ENCODE measurements around the gene LRCH1.

The LRCH1 gene

DNA sequence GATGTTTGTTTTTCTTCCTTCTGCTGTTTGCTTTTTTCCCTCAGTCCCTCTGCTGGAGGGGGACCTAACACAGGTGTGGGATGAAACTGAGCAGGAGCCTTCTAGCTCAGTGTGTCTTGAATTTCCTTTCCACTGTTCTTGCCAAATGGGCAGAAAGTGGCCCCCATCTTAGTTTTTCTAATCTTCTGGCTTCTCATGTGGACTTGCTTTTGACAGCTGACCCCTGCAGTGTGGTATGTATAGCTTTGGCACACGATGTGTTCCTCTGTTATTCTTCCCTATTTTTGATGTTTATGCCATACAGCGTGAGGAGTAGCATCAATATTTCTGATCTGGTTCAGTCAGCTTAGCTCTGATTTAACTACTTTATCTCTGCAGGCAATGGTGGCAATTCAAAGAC is 8.3 kb downstream of the LRCH1 start:
- no peak for DNase-seq (ENCODE audit: low read depth in 1 of 2, low spot score in 1 of 2)

DNA sequence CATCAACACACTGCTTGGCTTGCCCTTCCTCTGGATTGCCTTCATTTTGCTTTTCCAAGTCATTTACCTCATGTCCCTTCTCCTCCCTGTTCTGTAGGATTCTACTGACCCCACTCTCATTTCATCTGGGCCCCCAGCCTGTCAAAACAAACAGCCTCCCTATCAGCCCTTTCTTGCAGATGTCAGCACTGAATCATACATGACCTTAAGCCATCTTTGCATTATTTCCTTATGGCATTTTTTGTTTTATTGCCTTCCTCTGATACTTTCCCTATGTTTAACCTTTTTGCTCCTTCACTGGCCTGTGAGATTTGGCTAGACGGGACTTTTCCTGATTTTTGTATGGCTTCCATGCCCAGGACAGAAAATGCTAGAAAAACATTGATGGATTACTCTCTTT is 8.7 kb downstream of the LRCH1 start:
- no peak for DNase-seq (ENCODE audit: low read depth in 1 of 2, low spot score in 1 of 2)

DNA sequence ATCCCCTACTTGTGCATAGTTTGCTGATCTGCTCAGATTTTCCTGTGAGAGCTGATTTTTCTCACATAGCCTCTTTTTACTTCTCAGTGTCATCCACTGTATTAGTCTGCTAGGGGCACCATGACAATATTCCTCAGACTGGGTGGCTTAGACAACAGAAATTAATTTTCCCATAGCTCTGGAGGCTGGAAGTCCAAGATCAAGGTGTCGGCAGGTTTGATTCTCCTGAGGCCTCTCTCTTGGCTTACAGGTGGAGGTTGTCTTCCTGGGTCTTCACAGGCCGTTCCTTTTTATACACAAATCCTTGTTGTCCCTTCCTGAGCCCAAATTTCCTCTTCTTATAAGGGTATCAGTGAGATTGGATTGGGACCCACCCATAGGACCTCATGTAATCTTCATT is 9.2 kb downstream of the LRCH1 start:
- no peak for DNase-seq (ENCODE audit: low read depth in 1 of 2, low spot score in 1 of 2)

DNA sequence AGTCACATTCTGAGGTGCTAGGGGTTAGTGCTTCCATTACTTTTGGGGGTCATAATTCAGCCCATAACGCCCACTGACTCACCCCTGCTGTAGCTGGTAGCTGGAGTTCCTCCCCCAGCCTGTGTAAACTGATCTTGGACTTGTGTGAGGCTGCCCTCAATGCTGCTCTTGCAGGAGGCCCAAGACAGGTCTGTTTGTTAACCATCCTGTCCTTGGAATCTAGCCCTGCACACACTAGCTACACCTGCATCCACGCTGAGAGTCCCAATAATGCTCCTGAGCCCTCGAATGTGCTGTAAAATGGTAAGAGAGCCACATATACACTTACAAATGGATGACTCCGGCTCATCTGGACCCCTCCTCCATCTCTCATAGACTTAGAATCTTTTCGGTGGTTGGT is 9.6 kb downstream of the LRCH1 start:
- no peak for DNase-seq (ENCODE audit: low read depth in 1 of 2, low spot score in 1 of 2)

DNA sequence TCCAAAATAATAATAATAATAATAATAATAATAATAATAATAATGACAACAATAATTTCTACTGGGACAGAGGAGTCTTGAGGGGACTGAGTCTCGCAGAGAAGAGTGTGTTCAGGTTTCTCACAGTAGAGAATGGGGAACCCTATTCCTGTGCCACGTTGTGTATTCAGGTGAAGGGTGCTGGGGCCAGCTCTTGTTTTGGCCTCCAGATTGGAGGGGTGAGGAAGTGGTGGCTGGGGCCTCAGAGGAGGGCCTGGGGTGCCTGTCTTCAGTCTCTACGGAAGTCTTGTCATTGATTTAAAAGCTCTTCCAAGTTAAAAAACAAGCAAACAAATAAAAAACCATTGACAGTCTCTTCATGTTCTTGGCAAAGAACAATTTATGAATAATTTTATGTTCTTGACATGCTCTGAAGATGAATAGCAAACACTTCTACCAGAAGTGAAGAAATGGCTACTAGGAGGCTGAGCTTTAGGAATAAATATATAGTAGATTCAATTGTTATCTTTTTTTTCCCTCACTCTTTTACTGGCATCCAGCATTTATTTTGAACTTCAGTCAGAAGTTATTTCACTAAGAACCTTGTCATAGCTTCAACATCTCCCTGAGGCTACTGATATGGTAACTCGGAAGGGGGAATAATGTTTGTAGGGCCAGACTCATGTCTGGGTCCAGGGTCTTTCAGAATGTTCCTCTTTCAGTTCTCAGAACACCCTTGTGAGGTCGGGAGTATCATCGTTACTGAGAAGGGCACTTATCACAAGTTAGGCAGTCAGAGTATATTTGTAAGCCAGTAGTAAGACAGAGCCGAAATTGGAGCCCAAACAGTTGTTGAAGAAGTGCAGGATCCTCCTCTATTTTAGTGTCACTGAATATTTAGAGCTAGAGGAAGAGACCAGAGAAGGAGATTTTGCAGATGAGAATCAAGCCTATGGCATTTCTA is 13.1 kb downstream of the LRCH1 start:
- DNase-seq (ENCODE audit: low read depth in 1 of 2, low spot score in 1 of 2), result no peak

DNA sequence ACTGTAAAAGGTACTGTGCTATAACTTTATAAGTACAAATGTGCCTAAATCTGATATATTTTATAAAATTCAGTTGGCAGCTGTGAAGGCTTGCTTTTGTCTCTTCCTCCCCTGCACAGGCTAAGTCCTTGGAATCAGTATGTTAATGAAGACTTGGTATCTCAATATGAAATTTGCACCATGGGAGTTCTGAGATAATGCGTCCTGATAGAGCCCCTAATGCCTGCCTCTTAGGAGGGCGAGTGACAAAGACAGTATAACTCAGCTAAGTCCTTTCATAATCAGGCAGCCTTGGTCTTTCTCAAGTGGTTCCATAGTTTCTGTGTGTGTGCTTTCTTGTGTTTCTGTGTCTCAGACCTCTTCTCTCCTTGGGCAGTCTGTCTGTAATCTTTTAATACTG is 14.7 kb downstream of the LRCH1 start:
- DNase-seq (ENCODE audit: low read depth in 1 of 2, low spot score in 1 of 2), result no peak

DNA sequence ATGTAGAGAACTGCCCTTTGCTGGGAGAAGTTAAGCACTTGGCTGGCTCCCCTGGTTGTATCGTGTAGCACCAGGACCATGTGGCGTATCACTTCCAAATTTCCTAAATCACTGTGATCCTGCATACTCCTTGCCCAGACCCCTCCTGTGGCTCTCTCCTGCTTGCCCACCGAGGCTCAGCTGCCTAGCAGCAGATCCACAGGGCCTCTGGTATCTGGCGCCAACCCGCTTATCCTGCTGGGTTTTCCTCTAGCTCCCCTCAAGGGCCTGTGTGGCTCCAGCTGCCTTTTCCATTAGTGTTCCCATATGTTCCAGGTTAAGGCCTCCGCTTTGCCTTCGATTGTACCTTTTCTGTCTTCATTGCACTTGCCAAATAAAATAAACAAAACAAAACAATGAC is 16.5 kb downstream of the LRCH1 start:
- no peak for DNase-seq (ENCODE audit: low read depth in 1 of 2, low spot score in 1 of 2)

DNA sequence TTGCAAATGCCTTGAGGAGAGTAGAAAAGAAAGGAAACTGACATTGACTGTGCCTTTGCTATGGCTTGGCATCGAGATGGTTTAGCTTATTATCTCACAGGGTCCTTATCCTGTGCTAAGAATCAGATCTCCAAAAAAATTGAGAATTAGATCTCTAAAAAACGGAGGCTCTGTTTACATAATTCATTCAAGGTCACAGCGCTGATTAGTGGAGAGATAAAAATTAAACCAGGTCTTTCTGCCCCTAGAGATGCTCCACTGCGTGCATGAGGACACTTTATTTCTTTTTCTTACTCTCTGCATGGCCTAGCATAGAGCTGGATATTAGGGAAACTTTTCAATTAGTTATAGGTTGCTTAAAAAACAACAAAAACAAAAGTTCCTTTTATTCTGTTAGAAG is 17.3 kb downstream of the LRCH1 start:
- no peak for DNase-seq (ENCODE audit: low read depth in 1 of 2, low spot score in 1 of 2)

DNA sequence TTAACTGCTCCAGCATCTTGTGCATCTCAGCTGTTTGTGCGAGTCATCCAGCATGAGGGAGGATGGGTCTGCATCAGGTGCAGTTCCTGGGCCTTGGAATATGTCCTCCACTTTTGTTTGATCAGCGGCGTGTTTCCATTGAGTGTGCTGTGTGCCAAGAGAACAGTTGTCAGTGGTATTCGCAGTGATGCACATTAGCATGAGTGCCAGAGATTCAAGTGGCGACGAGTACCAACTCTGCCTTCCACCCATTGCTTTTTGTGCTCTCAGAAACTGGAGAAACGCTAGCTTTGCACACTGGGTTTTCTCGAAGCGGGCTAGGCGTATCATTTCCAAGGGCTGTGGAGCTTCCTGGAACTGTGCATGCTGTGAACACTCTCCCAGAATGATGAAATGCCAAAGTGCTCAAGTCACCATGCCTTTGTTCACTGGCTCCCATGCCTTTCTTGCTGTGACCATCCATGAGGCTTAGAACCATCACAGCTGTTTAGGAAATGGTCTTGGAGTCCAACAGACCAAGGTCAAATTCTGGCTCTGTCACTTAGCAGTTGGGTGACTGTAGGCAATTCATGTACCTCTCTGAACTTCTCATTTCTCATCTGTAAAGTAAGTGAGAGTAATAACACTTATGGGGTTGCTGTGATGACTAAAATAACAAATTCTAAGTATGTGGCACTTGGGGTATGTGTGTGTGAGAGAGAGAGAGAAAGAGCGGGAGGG is 18.4 kb downstream of the LRCH1 start:
- no peak for DNase-seq (ENCODE audit: low read depth in 1 of 2, low spot score in 1 of 2)

DNA sequence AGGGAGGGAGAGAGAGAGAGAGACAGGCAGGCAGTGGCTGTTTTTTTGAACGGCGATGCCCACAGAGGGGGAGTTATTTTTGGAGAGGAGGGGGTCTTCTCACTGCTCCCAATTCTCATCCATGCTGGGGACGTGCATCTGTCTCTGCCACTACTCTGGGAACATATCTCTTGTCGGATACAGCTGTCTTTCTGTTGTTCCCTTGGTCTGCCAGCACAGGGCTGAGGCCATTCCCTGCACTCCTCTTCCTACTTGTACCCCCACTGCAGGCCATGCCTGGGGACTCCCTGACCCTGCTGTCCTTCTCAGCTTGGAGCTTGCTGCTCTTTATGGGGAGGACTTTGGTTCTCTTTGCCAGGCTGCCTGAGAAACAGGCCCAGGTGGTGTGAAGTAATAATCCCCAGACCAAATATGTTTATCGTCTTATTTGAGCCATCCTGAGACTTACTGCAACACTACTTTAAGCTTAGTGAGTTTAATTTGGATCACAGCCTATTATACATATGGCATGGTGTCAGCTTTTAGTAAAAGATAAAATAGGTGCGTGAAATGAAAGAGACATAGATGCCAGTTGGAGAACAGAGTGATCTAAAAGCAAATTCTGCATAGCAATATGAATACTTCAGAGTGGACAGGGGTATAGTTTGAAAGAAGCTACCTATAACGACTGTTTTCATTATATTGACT is 19.1 kb downstream of the LRCH1 start:
- no peak for DNase-seq (ENCODE audit: low read depth in 1 of 2, low spot score in 1 of 2)

DNA sequence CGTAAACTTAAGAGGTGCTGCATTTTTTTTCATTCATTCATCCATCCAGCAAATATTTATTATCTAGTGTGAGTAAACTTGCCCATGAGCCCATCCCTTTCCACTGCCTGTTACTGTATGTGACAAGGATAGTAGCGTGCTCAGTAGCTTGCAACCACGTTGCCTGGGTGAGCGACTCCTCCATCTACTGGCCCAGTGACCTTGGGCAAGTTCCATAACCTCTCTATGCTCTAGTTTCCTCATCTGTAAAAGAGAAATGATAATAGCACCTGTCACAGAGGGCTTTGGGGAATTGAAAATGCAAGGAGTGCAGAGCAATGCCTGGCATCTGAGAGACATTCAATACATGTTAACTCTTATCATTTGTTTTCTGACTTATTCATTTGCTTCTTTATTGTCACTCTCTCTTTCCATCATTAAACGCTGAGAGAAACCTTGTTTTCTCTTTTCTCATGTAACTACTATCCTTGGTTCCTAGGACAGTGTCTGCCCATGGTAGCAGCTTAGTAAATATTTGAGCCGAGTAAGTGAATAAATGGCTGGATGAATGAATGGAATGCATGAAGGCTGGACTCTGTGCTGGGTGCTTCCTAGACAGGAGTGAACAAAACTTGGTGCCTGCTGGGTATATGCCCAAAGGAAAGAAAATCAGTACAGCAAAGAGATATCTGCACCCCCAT is 19.9 kb downstream of the LRCH1 start:
- no peak for DNase-seq (ENCODE audit: low read depth in 1 of 2, low spot score in 1 of 2)

DNA sequence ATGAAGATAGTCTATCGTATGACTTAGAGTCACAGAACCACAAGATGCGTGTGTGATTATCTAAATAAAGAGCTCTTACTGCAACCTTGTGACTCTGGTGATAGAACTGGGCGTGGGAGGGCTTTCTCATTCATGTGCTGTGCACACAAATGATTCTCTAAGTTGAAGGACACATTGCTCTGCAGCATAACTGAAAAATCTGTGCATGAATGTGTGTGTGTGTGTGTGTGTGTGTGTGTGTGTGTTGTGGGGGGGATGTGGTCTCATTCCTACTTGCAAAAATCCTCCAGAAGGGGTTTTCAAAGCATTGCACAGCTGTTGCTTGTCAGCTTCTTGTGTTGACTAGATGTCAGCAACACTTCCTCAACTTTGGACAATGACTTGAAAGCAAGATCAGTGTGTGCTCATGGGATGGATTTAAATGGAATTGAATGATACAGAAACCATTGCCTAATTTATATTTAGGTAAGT is 22.4 kb downstream of the LRCH1 start:
- no peak for DNase-seq (ENCODE audit: low read depth in 1 of 2, low spot score in 1 of 2)

DNA sequence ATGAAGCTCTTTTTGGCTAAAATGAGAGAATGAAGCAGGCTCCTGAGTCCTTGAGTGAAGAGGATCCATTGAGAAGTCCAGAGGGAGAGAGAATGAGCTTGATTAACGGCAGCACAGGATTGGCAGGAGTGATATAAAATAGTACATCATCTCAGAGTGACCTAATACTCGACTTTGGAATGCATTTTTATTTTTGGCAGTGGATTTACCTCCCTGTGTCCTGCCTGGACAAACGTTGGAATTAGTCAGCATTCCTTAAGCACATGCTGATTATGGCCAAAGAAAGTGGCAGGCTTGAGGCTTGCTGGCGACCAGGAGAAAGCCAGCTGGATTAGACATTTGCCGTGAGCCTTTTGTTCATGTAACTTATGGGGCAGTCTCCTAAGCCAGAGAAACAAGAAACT is 22.9 kb downstream of the LRCH1 start:
- no peak for DNase-seq (ENCODE audit: low read depth in 1 of 2, low spot score in 1 of 2)

DNA sequence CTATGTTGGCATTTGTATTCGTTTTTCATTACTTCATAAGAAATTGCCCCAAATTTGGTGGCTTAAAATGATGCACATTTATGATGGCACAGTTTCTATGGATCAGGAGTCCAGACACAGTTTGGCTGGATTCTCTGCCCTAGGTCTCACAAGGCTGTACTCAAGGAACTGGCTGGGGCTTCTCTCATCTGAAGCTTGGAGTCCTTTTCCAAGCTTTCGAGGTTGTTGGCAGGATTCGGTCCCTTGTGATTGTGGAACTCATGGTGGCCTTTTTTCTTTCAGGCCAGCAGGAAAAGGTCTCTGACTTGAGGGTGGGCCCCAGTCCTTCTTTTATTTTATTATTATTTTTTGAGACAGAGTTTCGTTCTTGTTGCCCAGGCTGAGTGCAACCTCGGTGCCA is 23.8 kb downstream of the LRCH1 start:
- no peak for DNase-seq (ENCODE audit: low read depth in 1 of 2, low spot score in 1 of 2)

DNA sequence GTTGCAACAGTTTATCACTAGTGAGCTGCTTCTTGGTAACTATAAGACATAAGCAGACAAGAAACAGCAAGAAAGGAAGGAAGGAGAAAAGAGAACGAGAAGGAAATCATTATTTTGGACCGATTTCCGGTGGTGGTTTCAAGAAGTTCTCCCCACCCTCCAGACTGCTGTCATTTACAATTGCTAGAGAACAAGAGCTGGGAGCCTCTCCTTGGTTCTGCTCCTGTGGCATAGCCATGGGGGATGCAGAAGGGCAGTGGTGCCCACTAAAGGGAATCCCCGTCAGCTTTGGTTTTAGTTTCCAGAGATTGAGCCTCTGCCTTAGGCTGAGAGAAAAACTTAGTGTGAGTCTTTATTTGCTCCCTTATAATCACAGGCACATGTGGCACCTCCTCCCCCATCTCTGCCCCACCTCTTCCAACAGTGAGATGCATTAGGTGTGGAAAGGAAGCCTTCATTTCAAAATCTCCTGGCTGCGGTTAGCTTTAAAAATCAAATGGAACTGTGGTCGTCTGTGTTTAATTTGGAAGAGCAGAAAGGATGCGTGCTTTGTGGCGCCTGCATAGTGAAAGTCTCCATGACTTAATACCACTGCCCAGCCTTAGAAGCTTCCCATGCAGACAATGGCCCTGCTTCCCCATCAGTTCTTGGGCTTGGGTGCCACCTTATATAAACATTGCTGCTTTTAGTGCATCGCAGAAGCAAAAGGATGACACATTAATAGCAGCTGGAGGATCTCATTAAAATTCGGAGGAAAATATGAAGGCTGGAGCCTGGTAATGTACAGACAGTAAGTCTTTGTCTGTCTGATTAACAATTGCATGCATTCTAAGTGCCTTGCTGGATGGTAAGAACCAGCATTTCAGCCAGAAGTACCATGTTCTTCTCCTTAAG is 25.0 kb downstream of the LRCH1 start:
- DNase-seq (ENCODE audit: low read depth in 1 of 2, low spot score in 1 of 2), result no peak

DNA sequence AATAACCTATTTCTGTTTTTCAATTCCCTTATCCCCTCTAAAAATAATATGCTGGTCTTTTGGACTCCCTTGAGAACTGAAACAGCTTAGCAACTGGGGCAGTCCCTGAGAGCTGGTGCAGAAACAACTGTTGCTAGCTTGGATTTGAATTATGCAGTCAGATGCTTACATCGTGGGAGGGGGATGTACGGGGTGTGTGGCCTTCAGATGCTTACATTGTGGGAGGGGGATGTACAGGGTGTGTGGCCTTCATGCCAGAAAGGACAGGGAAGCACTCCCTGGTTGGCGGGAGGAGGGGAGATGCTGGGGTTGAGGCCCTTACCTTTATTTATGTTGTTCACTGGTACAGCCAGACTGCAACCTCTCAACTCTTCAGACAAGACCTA is 25.6 kb downstream of the LRCH1 start:
- DNase-seq (ENCODE audit: low read depth in 1 of 2, low spot score in 1 of 2), result no peak

DNA sequence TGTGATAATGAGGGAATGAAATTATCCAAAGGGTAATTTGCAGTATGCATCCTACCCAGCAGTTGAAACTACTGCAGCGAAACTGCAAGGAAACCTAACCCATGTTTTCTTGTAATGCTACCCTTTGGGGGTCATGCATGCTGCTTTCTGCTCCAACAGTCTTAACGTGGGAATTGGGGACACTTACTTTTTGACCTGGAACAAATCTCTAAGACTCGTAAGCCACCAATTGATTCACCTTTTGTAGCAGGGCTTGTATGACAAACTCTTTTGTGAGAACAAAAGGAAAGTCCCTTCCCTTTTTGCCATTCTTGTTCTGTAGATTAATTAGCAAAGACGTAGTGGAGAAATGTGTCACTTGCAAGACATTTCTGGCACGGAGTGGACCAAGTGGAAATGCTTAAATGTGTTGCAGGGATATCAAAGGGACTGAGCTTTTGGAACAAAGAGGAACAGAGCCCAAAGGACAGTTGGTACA is 27.4 kb downstream of the LRCH1 start:
- DNase-seq (ENCODE audit: low read depth in 1 of 2, low spot score in 1 of 2), result no peak

DNA sequence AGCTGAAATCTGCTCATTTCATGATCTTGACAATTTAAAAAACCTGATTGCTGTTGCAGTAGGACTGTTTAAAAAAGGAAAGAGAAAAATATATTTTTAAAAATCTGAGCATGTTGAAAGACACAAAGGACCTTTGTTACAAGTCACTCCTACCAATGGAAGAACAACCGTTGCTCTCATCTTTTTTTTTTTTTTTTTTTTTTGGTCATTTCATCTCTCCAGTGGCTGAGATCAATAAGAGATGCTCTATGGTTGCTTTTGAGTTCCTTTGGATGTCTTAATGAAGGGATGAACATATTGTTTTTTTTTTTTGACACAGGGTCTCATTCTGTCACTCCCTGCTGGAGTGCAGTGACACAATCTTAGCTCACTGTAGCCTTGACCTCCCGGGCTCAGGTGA is 29.2 kb downstream of the LRCH1 start:
- no peak for DNase-seq (ENCODE audit: low read depth in 1 of 2, low spot score in 1 of 2)

DNA sequence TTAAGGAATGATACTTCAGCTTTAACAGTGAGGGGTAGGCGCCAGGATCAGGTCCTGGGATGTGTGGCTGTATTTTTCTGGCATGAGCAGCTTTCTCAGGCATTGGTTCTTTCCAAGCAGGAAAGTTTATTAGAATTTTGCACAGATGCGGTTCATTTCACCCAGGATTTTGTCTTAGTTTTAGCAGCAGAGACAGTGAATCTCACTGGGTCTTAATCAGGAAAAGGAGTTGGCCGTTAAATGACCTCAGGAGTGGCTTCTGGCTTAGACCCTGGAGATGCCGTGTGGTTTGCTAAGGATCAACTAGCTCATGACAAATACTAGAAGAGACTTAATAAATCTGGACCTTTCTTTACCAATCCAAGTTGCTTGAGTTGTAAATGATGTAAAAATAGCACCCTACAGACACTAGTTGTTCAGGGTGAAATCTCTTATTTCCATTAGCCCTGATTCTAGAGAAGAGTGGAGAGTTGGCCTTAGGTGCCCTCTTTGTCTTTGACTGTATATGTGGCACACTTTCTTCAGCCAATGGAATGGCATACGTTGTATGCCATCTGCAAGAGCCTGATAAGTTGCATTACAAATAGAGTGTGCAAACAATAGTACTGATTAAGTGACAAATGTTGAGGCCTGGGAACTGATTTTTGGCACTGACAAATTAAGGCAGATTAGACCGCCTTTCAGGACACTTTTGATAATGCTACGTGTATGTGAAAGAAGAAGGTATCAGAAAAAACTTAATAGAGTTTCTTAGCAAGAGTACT is 34.0 kb downstream of the LRCH1 start:
- no peak for DNase-seq (ENCODE audit: low read depth in 1 of 2, low spot score in 1 of 2)
